Stimulated activated CD4-positive, alpha-beta T cell treated with anti-CD3 and anti-CD28 coated beads, Interleukin-2, amount 100 ng/mL, for 48 hours (primary cell): ENCODE measurements around the gene GALE.
A peak's percentile ranks its signal among the peaks of the same experiment; 100 is the strongest.
"Not testable (repeated sequence)": the region's sequence is repeated elsewhere in the genome, so short reads cannot be mapped to it uniquely, and the experiment has no call there.

ENCODE experiments used
- DNase-seq, 2 donors: peaks; one replicate each; pipeline ENCODE4 v3.0.0-alpha.2; 2020

GALE gene

DNA sequence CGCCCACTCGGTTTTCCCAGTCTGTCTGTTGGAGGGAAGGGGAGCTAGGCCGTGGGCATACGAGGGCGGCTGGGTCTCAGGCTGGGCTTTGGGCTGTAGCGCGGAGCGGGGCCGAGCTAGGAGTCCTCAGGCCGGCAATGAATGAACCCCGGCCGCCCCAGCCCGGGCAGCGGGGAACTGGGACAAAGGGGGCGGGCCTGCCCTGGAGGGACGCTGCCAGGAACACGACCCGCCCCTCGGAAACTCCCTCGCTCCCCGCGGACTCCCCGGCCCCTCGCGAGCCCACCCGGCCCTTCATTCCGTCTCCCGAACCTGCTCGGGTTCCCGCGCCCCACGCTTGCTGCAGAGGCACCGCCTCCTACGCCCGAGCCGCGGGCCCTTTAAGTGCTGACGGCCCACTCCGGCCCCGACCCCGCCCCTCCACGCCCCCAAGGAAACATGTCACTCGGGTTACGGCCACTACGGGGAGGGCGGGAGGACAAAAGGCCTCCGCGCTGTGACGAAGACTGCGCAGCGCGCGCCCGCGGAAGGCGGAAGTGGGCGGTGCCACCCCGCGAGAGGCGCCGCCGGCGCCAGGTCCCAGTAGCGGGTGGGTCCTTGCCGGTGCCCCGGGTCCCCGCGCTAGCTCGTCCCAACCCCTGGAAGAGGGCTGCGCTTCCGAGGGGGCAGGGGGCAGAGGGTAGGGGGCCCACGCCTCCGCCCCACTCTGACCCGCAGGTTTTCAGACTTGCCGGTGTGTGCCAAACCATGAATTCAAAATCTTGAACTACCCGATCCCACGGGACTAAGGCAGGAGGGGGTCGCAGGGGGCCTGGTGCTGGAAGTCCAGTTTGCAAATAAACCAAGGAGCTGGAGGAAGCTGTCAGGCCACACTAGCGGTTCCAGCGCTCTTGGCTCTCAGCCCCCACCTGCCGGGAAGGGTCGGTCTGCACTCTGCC lies at the start of gene GALE:
TSS of gene GALE (minus strand) at position 355 of the 938 bp plus-strand sequence. CDS start 1,747 bp downstream, outside the sequence.
- peak; percentile 95 to 97 for DNase-seq

DNA sequence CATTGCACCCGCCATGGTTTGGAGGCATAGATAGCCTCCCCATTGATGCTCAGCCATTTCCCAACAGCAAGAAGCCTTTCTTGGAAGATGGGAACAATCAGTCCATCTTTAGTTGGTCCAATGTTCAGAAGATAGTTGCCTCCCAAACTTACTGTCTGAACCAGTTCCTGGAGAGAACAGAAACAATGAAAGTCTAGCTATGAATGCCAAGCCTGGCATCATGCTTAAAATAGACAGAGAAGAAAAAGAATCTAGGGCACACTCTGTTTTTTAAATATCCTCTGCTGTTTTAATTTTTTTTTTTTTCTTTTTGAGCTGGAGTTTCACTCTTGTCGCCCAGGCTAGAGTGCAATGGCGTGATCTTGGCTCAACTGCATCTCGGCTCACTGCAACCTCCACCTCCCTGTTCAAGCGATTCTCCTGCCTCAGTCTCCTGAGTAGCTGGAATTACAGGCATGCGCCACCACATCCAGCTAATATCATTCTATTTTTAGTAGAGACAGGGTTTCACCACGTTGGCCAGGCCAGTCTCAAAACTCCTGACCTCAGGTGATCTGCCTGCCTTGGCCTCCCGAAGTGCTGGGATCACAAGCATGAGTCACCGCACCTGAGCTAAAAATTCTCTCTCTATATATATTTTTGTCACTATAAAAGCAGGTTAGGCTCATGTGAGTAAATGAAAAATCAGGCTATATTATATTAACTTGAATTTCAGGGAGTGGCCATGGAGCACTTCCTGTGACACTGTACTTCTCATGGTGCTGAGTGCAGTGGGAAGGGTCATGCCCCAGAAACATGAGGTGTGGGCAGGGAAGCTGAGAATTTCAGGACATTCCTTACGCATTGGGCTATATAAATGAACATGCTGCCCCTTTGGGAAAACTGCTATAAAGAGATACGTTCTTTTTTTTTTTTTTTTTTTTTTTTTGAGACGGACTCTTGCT lies 48.4 kb upstream of the GALE start:
- DNase-seq = no peak

DNA sequence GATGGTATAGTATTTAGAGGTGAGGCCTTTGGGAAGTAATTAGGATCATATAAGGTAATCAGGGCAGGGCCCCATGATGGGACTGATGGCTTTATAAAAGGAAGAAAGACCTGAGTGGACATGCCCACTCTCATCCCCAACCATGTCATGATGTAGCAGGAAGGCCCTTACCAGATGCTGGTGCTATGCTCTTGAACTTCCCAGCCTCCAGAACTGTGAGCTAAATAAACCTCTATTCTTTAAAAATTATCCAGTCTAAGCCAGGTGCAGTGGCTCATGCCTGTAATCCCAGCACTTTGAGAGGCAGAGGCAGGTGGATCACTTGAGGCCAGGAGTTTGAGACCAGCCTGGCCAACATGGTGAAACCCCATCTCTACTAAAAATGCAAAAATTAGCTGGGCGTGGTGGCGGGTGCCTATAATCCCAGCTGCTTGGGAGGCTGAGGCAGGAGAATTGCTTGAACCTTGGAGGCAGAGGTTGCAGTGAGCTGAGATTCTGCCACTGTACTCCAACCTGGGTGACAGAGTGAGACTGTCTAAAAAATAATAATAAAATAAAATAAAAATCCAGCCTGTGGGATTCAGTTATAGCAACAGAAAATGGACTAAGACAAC lies 47.0 kb upstream of the GALE start:
- DNase-seq = not testable (repeated sequence)

DNA sequence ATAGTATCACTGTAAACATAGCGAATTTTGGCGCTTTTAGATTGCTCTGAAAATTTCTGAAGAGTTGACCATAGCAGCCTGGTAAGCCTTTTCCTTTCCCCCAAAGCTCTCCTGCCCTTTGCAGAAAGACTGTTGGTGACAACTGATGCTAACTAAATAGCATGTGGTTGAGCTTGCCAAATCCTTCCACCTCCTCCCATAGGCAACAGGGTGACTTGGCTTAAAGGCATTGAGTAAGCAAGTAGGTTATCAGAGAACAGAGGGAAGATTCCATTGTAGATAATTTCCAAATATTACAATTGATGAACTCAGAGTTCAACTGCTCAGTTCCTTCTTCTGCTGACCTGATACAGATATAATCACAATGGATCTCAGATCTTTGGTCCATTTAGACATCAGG lies 44.6 kb upstream of the GALE start:
- no peak for DNase-seq

DNA sequence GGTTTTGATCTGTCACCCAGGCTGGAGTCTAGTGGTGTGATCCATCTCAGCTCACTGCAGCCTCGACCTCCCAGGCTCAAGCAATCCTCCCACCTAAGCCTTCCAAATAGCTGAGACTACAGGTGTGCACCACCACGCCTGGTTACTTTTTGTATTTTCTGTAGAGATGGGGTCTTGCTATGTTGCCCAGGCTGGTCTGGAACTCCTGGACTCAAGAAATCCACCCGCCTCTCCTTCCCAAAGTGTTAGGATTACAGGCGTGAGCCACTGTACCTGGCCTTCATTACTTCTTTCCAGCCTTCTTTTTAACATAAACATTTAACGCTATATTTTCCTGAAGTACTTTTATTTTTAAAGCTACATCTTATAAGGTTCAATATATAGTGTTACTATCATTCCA lies 43.1 kb upstream of the GALE start:
- no peak for DNase-seq

DNA sequence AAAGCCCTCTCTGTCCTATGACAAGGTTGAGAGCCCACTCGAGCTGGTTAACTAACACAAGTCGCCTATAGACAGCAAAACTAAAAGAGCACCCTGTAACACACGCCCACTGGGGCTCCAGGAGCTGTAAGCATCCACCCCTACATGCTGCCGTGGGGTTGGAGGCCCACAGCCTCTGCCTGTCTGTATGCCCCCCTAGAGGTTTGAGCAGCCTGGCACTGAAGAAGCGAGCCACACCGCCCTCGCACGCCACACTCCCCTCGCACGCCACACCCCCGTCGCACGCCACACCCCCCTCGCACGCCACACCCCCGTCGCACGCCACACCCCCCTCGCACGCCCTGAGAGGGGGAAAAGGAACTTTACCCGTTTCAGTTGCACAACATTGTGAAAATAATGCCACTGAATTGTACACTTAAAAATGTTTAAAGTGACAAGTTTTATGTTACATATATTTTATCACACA lies 37.9 kb upstream of the GALE start:
- peak; percentile 57 to 66 for DNase-seq

DNA sequence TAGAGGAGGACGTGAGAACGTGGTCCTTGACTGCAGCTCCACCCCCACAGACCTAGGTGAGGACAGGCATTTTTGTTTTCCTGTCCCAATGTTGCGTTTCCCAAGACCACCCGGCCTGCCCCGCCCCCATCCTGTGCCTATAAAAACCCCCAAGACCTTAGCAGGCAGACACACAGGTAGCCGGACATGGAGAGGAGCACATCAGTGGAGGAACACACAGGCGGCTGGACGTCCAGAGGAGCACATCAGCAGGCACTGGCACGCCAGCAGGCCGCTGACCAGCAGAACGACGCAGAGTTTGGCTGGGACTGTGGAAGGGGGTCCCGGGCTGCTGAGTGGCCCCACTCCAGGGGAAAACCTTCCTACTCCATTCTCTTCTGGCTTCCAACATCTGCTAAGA lies 37.4 kb upstream of the GALE start:
- DNase-seq = no peak

DNA sequence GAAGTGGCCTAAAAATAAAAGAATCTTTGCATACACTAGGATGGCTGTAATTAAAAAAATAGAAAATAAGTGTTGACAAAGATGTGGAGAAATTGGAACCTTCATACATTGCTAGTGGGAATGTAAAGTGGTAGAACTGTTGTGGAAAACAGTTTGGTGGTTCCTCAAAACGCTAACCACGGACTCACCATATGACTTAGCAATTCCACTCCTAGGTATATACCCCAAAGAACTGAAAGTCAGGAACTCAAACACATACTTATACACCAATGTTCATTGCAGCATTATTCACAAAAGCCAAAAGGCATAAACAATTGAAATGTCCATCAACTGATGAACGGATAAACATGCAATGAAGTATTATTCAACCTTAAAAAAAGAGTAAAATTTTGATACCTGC lies 35.5 kb upstream of the GALE start:
- DNase-seq = no peak

DNA sequence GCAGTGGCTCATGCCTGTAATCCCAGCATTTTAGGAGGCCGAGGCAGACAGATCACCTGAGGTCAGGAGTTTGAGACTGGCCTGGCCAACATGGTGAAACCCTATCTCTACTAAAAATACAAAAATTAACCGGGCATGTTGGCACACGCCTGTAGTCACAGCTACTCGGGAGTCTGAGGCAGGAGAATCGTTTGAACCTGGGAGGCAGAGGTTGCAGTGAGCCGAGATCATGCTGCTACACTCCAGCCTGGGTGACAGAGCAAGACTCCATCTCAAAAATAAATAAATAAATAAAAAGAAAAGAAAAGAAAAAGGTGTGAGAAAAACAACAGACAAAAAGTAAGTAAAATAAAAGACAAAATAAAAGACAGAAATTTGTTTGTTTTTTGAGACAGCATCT lies 33.6 kb upstream of the GALE start:
- not testable (repeated sequence) for DNase-seq

DNA sequence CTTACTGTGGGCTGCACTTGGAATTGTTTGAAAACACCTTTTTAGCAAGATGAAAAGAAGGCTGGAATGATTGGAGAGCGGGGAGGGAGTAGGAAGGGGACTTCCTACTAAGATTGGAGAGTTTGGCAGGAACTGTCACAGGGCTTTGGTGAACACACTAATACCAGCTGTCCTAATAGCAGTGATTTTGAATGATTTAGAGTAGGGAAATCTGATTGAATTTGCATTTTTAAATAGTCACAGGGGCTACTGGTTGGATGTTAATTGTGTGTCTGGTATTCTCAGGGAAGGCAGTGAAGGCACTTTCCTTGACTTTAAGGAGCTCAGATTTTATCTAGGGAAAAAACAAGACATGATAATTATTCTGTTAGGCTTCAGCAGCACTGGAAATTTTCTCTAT lies 27.2 kb upstream of the GALE start:
- DNase-seq = no peak

DNA sequence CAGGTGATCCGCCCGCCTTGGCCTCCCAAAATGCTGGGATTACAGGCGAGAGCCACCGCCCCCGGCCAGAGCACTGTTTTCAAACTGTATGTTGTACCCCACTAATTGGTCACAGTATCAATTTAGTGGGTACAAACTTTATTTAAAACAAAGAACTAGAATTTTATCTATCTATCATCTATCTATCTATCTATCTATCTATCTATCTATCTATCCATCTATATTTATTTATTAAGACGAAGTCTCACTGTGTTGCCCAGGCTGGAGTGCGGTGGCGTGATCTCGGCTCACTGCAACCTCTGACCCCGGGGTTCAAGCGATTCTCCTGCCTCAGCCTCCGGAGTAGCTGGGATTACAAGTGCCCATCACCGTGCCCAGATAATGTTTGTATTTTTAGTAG lies 26.0 kb upstream of the GALE start:
- not testable (repeated sequence) for DNase-seq

DNA sequence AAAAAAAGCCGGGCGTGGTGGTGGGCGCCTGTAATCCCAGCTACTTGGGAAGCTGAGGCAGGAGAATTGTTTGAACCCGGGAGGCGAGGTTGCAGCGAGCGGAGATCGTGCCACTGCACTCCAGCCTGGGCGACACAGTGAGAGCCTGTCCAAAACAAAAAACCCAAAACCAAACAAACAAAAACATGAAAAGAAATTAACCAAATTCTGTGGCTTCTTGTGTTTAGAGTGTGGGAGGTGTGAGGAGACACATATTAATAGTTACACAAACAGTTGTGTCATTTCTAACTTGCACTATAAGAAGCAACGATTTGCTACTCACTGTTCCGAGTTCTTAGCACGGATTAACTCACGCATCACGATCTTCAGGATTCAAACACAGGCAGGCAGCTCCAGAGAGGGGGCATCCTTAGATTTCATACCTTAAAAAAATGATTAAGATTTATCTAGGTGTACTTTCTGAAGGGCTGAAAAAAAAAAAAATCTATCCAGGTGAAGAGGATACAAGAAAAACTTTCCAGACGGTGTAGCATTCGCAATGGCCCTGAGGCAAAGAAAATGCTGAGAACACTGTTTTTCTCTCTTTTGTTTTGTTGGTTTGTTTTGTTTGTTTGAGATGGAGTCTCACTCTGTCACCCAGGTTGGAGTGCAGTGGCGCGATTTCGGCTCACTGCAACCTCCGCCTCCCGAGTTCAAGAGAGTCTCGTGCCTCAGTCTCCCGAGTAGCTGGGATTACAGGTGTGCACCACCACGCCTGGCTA lies 25.4 kb upstream of the GALE start:
- DNase-seq = no peak

DNA sequence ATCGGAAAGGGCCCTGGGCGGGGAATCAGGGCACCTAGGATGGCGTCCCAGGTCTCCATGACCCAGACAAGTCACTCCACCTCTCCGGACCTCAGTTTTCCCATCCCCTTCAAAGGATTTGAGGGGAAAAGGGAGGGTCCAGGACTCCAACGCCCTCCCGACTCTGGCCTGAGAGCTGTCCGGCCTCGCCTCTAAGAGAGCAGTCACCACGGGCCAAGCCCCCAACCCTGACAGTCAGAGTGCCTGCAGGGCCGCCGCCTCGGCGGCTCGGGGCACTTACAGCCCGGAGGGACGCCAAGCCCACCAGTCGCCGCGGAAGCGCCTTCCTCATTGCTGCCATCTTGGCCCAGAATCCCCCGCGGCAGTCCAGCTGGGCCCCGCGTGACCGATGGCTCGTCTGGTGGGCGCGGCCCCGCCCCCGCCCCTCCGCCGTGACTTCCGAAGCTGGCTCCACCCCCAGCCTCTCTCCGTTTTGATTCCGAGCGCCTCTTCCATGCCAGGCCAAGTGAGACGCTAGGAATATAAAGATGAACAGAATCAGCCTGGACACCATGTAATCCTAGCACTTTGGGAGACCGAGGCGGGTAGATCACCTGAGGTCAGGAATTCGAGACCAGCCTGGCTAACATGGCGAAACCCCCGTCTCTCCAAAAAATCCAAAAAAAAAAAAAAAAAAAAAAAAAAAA lies 24.7 kb upstream of the GALE start, which contains the start of gene HMGCL:
TSS of gene HMGCL (minus strand) at position 354 of the 686 bp plus-strand sequence. CDS start at position 340, 14 bp downstream.
- DNase-seq = peak; percentile 81 to 84

DNA sequence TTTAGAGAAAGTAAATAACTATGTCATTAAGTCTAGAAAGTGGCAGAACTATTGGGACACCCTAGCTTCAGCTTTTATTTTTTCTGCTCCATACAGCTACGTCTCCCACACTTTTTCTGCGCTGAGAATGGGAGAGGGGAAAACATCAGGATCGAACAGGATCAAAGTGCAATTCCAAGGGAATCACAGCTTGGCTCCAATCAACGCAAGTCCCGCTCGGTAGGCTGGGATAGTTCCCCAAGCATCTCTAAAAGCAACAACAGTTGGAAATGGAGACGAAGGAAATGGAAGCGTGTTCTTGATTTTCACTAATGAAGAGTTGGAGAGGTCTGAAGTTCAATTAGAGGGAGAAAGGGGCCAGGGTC lies 24.1 kb upstream of the GALE start:
- DNase-seq = no peak

DNA sequence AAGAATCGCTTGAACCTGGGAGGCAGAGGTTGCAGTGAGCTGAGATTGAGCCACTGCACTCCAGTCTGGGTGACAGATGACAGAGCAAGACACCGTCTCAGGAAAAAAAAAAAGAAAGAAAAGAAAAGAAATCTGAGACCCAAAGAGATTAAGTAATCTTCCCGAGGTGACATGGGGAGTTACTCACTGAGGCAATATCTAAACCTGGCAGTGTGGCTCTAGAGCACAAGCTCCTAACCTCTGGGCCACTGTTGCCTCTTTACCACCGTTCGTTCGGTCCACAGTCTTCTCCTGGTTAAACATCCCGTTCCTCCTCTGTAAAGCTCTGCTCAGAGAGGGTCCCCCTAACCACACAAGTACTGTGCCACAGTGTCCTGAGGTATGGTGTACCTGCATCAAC lies 23.2 kb upstream of the GALE start:
- DNase-seq = no peak

DNA sequence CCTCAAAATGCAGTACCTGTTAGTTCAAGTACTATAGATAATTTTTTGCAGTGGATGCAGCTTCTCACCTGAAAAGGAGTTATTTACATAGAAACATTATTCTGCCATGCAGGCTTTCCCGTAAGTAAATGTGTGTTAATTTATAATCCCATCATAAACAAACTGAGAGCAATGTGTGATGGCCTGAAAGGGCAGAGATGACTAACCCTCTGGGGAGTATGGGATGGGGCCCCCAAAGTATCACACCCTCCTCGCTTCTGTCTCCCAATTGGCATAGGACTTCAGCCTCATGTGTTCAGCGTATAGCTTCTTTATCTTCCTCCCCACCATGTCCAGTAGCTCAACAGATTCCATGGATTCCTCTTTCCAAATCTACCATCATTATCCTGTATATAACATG lies 17.1 kb upstream of the GALE start:
- no peak for DNase-seq

DNA sequence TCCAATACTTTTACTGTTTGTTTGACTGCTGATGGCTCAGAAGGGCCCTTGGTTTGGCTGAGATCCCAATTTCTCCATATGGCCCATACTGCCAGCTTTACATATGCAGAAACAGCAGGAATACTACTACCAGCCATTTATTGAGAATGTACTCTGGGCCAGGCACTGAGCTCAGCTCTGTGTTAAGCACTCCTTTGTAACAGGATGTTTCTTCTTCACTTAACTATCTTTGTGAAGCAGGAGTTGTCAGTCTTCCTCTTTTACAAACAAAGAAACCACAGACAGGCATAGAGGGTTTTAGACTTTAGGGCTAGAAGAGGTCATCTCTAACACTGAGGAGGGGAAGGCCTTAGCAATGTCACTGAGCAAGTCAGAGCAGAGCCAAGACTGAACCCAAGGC lies 16.4 kb upstream of the GALE start:
- no peak for DNase-seq

DNA sequence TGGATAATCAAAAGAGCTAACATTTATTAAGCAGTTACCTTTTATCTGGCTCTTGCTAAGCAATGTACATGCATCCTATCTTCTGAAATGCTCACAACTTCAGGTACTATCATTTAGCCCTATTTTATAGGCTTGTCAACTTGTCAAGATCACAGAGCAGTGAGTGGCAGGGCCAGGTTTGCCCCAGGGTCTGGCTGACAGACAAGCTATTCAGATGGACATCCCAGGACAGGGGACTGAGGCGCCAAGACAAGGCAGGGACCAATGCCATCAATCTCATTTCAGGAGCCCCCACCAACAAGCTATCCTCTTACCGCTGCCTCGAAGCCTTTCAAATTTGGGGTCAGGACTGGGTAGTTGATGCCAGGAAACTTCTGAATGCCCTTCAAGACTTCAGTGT lies 15.8 kb upstream of the GALE start:
- no peak for DNase-seq

DNA sequence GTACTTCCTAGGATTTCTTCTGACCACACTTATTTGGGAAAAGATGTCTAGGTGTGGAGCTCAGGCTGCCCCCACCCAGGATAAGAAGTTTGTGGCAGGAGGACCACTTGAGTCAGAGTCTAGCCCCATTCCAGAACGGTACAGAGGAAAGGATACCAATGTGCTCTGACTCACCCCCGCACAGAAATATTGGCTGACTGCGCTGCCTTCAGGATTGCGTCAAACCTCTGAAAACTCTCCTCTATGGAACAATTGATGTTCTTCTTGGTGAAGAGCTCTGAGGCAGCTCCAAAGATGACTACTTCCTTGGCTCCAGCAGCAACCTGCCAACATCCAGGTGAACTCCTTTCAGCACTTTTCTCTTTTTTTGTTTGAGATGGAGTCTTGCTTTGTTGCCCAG lies 13.5 kb upstream of the GALE start:
- no peak for DNase-seq

DNA sequence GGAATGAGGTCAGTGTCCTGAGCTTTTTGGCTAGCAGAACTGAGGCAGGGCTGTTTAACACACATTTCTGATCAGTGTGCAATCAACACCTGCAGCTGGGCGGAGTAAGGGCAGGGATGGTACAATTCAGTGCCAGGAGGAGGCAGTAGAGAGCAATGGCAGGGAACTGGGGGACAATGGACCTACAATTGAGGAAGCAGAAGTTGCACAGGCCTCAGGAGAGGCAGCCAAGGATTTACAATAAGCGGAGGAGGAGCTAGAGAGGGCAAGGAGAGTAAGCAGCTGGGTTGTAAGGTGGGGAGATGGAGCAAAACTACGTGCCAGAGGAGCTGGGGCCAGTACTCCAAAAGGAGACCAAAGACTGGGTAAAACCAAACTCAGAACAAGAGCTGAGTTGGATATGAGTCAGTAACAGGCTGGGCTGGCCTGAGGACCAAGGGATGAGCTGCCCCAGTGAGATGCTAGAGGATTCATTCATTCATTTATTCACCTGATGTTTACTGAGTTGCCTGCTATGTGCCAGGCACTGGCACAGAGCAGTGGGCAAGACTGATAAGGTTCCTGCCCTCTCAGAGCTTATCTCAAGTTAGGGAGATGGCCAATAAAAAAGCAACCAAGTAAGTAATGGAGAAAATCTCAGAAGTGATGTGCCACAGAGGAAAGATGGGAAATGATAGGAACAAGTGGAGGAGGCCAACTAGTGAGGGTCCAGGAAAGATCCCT lies 10.4 kb upstream of the GALE start:
- DNase-seq = peak; percentile 53 to 54

DNA sequence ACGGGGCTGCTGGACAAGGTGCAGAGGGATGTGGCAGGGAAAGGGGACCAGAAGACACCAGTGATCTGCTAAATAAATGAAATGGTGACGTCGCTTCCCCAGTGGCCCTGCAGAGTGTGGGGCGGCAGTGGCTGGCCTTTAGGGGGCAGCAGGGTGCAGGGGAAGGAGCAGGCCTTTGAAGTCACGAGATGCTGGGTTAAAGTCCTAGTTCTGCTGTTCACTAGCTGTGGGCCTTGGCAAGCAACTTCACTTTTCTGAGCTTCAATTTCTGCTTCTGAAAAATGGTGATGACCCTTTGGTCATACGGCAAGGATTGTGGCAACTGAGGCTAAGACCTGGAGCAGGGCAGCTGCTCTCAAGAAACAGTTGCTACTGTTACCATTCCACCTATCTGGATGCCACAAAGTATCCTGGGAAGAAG lies 9.2 kb upstream of the GALE start:
- peak; percentile 68 to 75 for DNase-seq
